MCF 10A (cell line): Measurements from ENCODE around the gene CNOT8. TPM values are rescaled to one million over a fixed set of nuclear protein-coding genes. Genes with fewer than 3 reads are reported as not detected.

Source experiments
- BruUV-seq: library from RNA; stranded (reverse); fragments of 400-500 nt; replicated peaks from 2 replicates; lab custom pipeline; 2021; lab: Mats Ljungman, UMichigan
- CTCF ChIA-PET: fragments of 300-600 bp; sonication (Branson Sonifier 250); formaldehyde crosslinking; extraction: SDS; loops from one replicate; lab custom pipeline; 2021; ENCODE audit warnings: antibody characterized with exemption, inconsistent platforms; lab: Yijun Ruan, JAX
- POLR2A ChIA-PET: fragments of 300-600, 350-650 bp; sonication (Branson Sonifier 250); formaldehyde crosslinking; extraction: SDS; loops from one replicate; lab custom pipeline; 2020; ENCODE audit warnings: antibody characterized with exemption, inconsistent platforms; lab: Yijun Ruan, JAX
- DNase-seq: peaks from one replicate; pipeline ENCODE4 v3.0.0-alpha.2; 2018; ENCODE audit not compliant: unreplicated experiment
- H3K27ac Mint-ChIP-seq: one replicate; pipeline ENCODE4 v1.8.0; 2022; ENCODE audit warnings: mild to moderate bottlenecking, low read depth, mixed read lengths; ENCODE audit not compliant: unreplicated experiment
- H3K27me3 Mint-ChIP-seq: one replicate; pipeline ENCODE4 v1.8.0; 2022; ENCODE audit warnings: mixed read lengths; ENCODE audit not compliant: insufficient read depth, unreplicated experiment
- H3K36me3 Mint-ChIP-seq: one replicate; pipeline ENCODE4 v1.8.0; 2022; ENCODE audit warnings: mild to moderate bottlenecking, moderate library complexity, mixed read lengths; ENCODE audit not compliant: insufficient read depth, unreplicated experiment
- H3K4me1 Mint-ChIP-seq: one replicate; pipeline ENCODE4 v1.8.0; 2022; ENCODE audit warnings: mixed read lengths; ENCODE audit not compliant: insufficient read depth, unreplicated experiment
- H3K4me3 Mint-ChIP-seq: one replicate; pipeline ENCODE4 v1.8.0; 2022; ENCODE audit warnings: mild to moderate bottlenecking, moderate library complexity, mixed read lengths; ENCODE audit not compliant: unreplicated experiment
- H3K9me3 Mint-ChIP-seq: one replicate; pipeline ENCODE4 v1.8.0; 2022; ENCODE audit warnings: mixed read lengths; ENCODE audit not compliant: unreplicated experiment
- intact Hi-C: fragments of 100-400 bp; cut with micrococcal nuclease; formaldehyde crosslinking; loops from 2 replicates; pipeline ENCODE4 v1.14.1; 2022
- total RNA-seq: library from RNA; stranded (reverse); gene quantifications from 2 replicates; pipeline ENCODE4 v1.2.3, GENCODE V29; 2022
- TF ChIP-seq, protein P1 (sequence below): fragments of 200-600 bp; IDR thresholded peaks from one replicate; pipeline ENCODE4 v1.8.0; 2022; ENCODE audit warnings: antibody characterized with exemption, mild to moderate bottlenecking; ENCODE audit not compliant: unreplicated experiment

The CNOT8 gene
- total RNA-seq, 1 experiment from 2014 or later: 52.3 TPM

DNA sequence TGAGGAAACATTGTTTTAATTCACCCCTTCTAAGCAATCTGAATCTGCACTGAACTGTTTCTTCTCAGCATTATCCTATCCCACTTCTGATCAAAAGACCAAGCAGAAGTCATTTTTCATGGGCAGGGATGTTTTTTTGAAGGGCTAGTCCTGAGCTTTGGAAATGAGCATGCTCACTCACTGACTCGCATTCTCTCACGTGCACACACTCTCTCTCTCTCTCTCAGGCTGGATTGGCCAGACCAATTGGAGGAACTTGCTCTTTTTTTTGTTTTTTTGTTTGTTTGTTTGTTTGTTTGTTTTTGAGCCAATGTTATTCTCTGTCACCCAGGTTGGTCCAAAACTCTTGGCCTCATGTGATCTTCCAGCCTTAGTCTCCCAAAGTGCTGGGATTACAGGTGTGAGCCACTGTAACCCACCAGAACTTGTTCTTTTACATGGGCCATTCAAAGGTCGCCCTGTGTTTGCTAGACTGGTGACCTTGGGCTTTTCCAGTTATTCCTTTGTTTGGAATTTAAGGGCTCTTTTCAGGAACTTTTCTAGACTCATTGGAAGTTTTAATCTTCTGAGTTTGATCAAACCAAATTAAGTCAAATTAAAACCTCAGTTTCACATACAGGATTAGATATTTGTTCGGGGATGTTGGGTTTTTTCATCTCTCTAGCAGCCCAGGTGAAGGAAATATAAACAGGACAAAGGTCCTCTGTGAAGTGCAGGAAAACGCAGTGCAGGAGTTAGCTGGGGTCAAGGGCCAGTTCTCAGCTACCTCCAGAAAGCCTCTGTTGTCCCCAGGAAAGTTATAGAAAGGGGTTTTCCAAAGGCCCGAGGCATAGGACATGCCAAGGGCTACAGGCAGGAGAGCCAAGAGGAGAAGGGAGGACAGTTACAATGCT lies 21.2 kb upstream of the CNOT8 start:
- POLR2A ChIA-PET: interaction anchor here (0.6 to 3.8 kb wide), 5 partner anchors 12 to 70 kb away, joined by 3 to 37 read pairs (median 3); partner anchors contain the start of genes CNOT8 and FAXDC2
- peak overlapping the region; percentile 75 for H3K27ac Mint-ChIP-seq
- no peak overlapping the region for H3K4me3 Mint-ChIP-seq

DNA sequence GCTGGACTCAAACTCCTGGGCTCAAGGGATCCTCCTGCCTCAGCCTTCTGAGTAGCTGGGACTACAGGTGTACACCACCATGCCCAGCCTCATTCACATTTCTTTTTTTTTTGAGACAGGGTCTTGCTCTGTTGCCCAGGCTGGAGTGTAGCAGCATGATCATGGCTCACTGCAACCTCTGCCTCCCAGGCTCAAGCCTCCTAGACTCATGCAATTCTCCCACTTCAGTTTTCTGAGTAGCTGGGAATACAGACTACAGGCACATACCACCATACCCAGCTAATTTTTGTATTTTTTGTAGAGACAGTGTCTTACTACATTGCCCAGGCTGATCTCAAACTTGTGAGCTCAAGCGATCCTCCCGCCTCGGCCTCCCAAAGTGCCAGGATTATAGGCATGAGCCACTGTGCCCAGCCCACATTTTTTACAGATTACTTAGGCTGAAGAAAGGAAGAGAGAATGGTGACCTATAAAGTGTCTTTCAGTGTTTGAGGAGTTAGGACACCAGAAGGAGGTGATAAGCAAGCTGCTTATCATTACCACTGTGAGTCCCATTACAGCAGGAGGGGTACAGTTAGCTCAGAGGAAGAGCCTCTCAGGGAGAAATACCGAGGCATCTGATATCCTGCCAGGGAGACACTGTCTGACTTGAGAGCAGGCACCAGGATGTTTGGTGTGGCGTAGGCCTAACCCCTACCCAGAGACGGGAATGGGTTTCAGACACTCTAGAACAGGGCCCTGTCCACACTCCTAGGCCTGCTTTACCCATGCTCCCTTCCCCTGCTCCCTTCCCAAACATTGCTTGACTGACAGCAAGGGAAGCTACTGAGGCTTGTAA lies 17.8 kb upstream of the CNOT8 start:
- peak overlapping the region; percentile 53 for H3K27ac Mint-ChIP-seq
- POLR2A ChIA-PET: interaction anchor here (0.6 to 1.8 kb wide), 6 partner anchors 8 to 19 kb away, joined by 3 to 7 read pairs (median 4); partner anchors contain the start of gene FAXDC2
- CTCF ChIA-PET: interaction anchor here (0.7 to 1.4 kb wide), 3 partner anchors 9 to 198 kb away, joined by 4 read pairs; no protein-coding TSS in a partner anchor
- intact Hi-C loops: no loop called here
- TF ChIP-seq, protein P1, sequence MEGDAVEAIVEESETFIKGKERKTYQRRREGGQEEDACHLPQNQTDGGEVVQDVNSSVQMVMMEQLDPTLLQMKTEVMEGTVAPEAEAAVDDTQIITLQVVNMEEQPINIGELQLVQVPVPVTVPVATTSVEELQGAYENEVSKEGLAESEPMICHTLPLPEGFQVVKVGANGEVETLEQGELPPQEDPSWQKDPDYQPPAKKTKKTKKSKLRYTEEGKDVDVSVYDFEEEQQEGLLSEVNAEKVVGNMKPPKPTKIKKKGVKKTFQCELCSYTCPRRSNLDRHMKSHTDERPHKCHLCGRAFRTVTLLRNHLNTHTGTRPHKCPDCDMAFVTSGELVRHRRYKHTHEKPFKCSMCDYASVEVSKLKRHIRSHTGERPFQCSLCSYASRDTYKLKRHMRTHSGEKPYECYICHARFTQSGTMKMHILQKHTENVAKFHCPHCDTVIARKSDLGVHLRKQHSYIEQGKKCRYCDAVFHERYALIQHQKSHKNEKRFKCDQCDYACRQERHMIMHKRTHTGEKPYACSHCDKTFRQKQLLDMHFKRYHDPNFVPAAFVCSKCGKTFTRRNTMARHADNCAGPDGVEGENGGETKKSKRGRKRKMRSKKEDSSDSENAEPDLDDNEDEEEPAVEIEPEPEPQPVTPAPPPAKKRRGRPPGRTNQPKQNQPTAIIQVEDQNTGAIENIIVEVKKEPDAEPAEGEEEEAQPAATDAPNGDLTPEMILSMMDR: no peak
- peaks cover 5% of the 10 kb centered on the region for H3K4me1 Mint-ChIP-seq
- no peaks in the 10 kb centered on the region for H3K27me3 Mint-ChIP-seq
- H3K4me3 Mint-ChIP-seq: no peak overlapping the region
- BruUV-seq: no TSS peak
- H3K9me3 Mint-ChIP-seq: no peaks in the 10 kb centered on the region
- peaks cover 32% of the 10 kb centered on the region for H3K36me3 Mint-ChIP-seq
- DNase-seq: no peak

More for the DNA sequence above, 21.2 kb upstream of the CNOT8 start:
- CTCF ChIA-PET: interaction anchor here (0.5 to 1.4 kb wide), 4 partner anchors 8 to 317 kb away, joined by 3 to 4 read pairs (median 3); no protein-coding TSS in a partner anchor
- Mint-ChIP-seq H3K9me3 (no peaks in the 10 kb centered on the region), H3K4me1 (peaks cover 12% of the 10 kb centered on the region), H3K27me3 (no peaks in the 10 kb centered on the region), H3K36me3 (peaks cover 58% of the 10 kb centered on the region)
- no TSS peak for BruUV-seq
- TF ChIP-seq, protein P1: no peak
- intact Hi-C loops: no loop called here
- no peak for DNase-seq

DNA sequence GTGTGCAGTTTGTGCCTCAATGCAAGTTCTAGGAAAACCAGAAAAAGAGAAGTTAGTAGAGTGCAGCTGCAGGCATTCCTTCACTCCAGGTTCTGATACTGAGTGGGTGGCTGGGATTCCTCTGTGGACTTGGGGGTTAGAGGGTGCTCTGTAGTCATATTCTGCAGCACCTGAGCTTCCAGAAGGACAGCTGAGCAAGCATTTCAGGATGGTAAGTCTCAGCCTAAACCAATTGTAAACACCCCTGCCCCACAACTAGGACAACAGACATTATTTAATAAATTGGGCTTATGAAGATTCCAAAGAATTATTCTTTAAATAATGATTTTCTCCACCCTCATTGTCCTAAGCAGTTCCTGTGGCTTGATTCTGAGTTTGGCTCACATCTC lies 17.2 kb upstream of the CNOT8 start:
- Mint-ChIP-seq H3K27ac (peak overlapping the region; percentile 53), H3K4me3 (no peak overlapping the region), H3K9me3 (no peaks in the 10 kb centered on the region), H3K4me1 (peaks cover 5% of the 10 kb centered on the region), H3K27me3 (no peaks in the 10 kb centered on the region), H3K36me3 (peaks cover 30% of the 10 kb centered on the region)
- no peak for DNase-seq
- ChIA-PET POLR2A (interaction anchor here (0.7 to 1.5 kb wide), 3 partner anchors 9 kb away, joined by 3 to 4 read pairs (median 3); partner anchors contain the start of gene FAXDC2), CTCF (interaction anchor here (0.7 to 1.4 kb wide), 2 partner anchors 16 to 199 kb away, joined by 4 read pairs; no protein-coding TSS in a partner anchor)
- BruUV-seq: no TSS peak
- TF ChIP-seq, protein P1: no peak
- intact Hi-C loops: no loop called here
